ENCODE measurements around the gene KCNMA1. TPM values are rescaled to one million over a fixed set of nuclear protein-coding genes. Genes with fewer than 3 reads are reported as not detected.

KCNMA1 gene
- total and polyA plus RNA-seq, 10 of the 15 experiments (the other 5 are each of a cell fraction or from before 2014, with no cell fraction given) = 8.5 to 77.0 (median 21.3) TPM

- intact Hi-C loops (cut with micrococcal nuclease; ENCODE audit: unreplicated experiment) = no loop called here
- Histone ChIP-seq H3K79me2 (ENCODE audit: control insufficient read depth, insufficient read depth, low read length) (no peaks in the 10 kb centered on the region), H3K27ac (ENCODE audit: control insufficient read depth, insufficient read depth) (no peak overlapping the region), H3K36me3 (ENCODE audit: control insufficient read depth in 2 of 2, insufficient read depth in 2 of 2, low read length in 1 of 2) (no peaks in the 10 kb centered on the region; a peak in 1 of 4 replicates), H3K4me1 (ENCODE audit: control insufficient read depth, insufficient read depth, low read length) (no peaks in the 10 kb centered on the region; the same call in 1 of the 2 replicates), H2AFZ (ENCODE audit: control insufficient read depth, low read depth, low read length) (no peak overlapping the region), H3K27me3 (replicated peaks in 1 of 2; ENCODE audit: control insufficient read depth in 2 of 2, insufficient read depth in 2 of 2, low read length in 1 of 2) (no peaks in the 10 kb centered on the region; a peak in 1 of 4 replicates), H3K4me3 (no peak overlapping the region), H3K9ac (ENCODE audit: control insufficient read depth, insufficient read depth, low read length) (no peak overlapping the region), H3K9me3 (replicated peaks; ENCODE audit: control insufficient read depth, insufficient read depth, low read length) (no peaks in the 10 kb centered on the region; the same call in 2 of the 3 replicates), H4K20me1 (ENCODE audit: control insufficient read depth, insufficient read depth) (no peaks in the 10 kb centered on the region), H3K4me2 (ENCODE audit: control insufficient read depth, insufficient read depth) (no peak overlapping the region)
- POLR2A ChIA-PET = no interaction called here
- ATAC-seq (no peak), DNase-seq (ENCODE audit: low read depth, low spot score) (no peak), FAIRE-seq (no peak)
- TF ChIP-seq GABPA (IDR thresholded peaks at IDR 0.05; ENCODE audit: low read depth) = no peak
- TF ChIP-seq E2F8 (IDR thresholded peaks at IDR 0.05; ENCODE audit: low read depth, partially characterized antibody) = no peak
- no peak for TF ChIP-seq SMARCA5 (IDR thresholded peaks at IDR 0.05)
- TF ChIP-seq CBX3 (IDR thresholded peaks at IDR 0.05; ENCODE audit: borderline replicate concordance, low read depth) = no peak
- 17% methylated on average over 2 of the region's 2 CpGs for WGBS (ENCODE audit: insufficient coverage, insufficient replicate concordance, low lambda C conversion rate, missing lambda C conversion rate)
- RAD21 ChIA-PET (ENCODE audit: unreplicated experiment) = no interaction called here
- SMC1A ChIA-PET (ENCODE audit: uncharacterized antibody, unreplicated experiment) = interaction anchor here (1.1 kb wide), 1 partner anchor 14 kb away, joined by 4 read pairs; no protein-coding TSS in a partner anchor
- BruUV-seq (replicated peaks) = no TSS peak
- CTCF ChIA-PET = interaction anchor here (0.8 to 1.0 kb wide), 2 partner anchors 17 to 28 kb away, joined by 3 read pairs; no protein-coding TSS in a partner anchor
- in situ Hi-C loops (cut with MboI) = no loop called here
These were observed 434.8 kb downstream of the KCNMA1 start for GRCh38 chr10:77202857-77203256.
